ENCODE data around the gene RNF144A.

Gene RNF144A

DNA sequence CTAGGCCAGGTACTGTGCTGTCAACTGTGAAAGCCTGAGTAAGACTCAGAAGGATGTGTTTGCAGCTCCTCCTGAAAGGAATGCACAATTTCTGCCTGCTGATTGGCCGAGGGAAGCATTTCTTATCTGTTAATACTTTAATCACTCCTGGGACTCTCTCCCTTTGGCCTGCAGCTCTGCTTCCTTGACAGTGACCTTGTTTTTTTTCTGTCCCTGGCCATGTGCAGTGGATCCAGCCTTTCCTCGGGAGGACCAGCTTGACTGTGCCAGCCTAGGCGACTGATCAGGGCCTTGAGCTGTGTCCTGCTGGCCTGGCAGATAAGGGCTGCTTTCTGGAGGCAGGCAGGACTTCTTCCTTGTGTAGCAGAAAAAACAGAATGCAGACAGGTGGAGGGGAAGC lies 10.0 kb downstream of the RNF144A start:
- DNase-seq (ENCODE audit: low spot score), result no peak
- TF ChIP-seq CTCF (IDR thresholded peaks at IDR 0.05; ENCODE audit: borderline replicate concordance, control extremely low read depth, extremely low read depth, insufficient read depth, missing control alignments), result no peak
- in situ Hi-C loops (cut with MboI; ENCODE audit: low sequenced_read_pairs, unreplicated experiment), result no loop called here

DNA sequence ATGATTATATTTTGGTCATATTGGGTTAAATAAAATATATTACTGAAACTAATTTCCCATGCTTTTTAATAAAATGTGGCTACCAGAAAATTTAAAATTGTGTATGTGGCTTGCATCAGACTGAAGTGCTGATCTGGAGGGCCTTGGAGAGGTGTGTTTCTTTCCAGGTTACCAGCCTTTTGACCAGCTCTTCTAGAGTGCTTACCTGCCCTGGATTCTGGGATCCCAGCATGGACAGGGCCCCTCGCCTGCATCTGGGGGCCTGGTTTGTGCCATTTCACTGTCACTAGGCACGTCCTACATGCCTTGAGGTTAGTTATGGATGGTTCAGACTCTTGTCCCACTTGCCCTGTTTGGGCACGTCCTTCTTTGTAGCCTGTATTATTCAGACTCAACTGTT lies 10.5 kb downstream of the RNF144A start:
- in situ Hi-C loops (cut with MboI; ENCODE audit: low sequenced_read_pairs, unreplicated experiment), result no loop called here
- no peak for TF ChIP-seq CTCF (IDR thresholded peaks at IDR 0.05; ENCODE audit: borderline replicate concordance, control extremely low read depth, extremely low read depth, insufficient read depth, missing control alignments)
- no peak for DNase-seq (ENCODE audit: low spot score)

GRCh38 chr2:6928452-6928851 lies 11.2 kb downstream of the RNF144A start:
- TF ChIP-seq CTCF (IDR thresholded peaks at IDR 0.05; ENCODE audit: borderline replicate concordance, control extremely low read depth, extremely low read depth, insufficient read depth, missing control alignments), result no peak
- no peak for DNase-seq (ENCODE audit: low spot score)
- in situ Hi-C loops (cut with MboI; ENCODE audit: low sequenced_read_pairs, unreplicated experiment), result no loop called here

GRCh38 chr2:6929196-6929819 lies 12.1 kb downstream of the RNF144A start:
- no peak for TF ChIP-seq CTCF (IDR thresholded peaks at IDR 0.05; ENCODE audit: borderline replicate concordance, control extremely low read depth, extremely low read depth, insufficient read depth, missing control alignments)
- in situ Hi-C loops (cut with MboI; ENCODE audit: low sequenced_read_pairs, unreplicated experiment), result no loop called here
- DNase-seq (ENCODE audit: low spot score), result no peak

DNA sequence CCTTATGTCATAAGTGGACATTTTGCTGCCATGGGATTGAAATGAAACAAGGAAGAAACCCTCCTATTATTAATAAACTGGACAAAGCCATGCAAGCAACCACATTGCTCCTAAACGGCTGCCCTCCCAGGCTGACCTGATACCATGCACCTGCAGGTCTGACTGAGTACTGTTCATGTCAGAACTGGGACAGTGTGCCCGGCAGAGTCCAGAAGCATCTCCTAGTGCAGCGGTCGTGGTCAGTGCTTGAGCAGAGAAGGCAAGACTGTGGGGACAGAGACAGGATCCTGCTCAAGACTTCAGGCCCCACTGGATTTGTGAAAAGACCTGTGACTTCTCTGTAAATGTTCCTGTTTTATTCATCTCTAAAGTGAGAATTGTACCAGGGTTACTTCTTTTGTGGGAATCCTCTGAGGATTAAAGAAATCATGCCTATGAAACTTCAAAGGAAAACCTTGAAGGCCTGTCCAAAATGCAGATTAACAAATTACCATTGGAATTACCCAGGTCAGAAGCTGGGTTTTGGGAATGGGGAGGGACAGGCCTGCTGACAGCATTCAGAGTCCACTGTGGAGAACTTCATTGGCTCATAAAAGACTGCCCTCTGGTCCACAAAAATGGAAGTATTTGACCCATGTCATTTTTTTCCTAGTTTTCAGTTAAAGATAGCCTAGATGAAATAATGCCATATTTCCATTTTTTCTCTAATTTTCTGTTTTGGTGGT lies 13.9 kb downstream of the RNF144A start:
- no peak for DNase-seq (ENCODE audit: low spot score)
- in situ Hi-C loops (cut with MboI; ENCODE audit: low sequenced_read_pairs, unreplicated experiment), result no loop called here
- no peak for TF ChIP-seq CTCF (IDR thresholded peaks at IDR 0.05; ENCODE audit: borderline replicate concordance, control extremely low read depth, extremely low read depth, insufficient read depth, missing control alignments)

DNA sequence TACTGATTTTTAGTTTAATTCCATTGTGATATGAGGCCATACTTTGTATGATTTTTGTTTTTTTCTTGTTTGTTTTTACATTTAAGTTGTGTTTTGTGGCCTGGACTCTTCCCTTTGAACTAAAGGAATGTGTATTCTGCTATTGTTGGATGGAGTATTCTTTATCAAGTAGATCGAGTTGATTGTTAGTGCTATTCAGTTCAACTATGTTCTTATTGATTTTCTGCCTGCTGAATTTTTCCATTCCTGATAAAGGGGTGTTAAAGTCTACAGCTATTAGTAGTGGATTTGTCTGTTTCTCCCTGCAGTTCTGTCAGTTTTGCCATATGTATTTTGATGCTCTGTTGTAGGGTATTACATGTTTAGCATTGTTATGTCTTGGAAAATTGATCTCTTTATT lies 14.5 kb downstream of the RNF144A start:
- in situ Hi-C loops (cut with MboI; ENCODE audit: low sequenced_read_pairs, unreplicated experiment), result no loop called here
- DNase-seq (ENCODE audit: low spot score), result no peak
- TF ChIP-seq CTCF (IDR thresholded peaks at IDR 0.05; ENCODE audit: borderline replicate concordance, control extremely low read depth, extremely low read depth, insufficient read depth, missing control alignments), result no peak

Measured in GM13976 (cell line).